HG02571 (cell line): Measurements from ENCODE around the gene UROC1.

Experiments used
- ATAC-seq: cut with Tn5 transposase; IDR thresholded peaks from one replicate; pipeline ENCODE4 v1.9.1; 2021; ENCODE audit warnings: mild to moderate bottlenecking, moderate library complexity; ENCODE audit not compliant: unreplicated experiment

UROC1 gene

GRCh38 chr3:126446301-126446700 is 71.3 kb downstream of the UROC1 start:
- ATAC-seq, result no peak

- no peak for ATAC-seq
These were observed 72.1 kb downstream of the UROC1 start for GRCh38 chr3:126445506-126445905.

- no peak for ATAC-seq
These were observed 74.7 kb downstream of the UROC1 start for GRCh38 chr3:126442856-126443242.

GRCh38 chr3:126442094-126442855 is 75.3 kb downstream of the UROC1 start:
- no peak for ATAC-seq

GRCh38 chr3:126441256-126441880 is 76.2 kb downstream of the UROC1 start:
- no peak for ATAC-seq

- no peak for ATAC-seq
These were observed 76.9 kb downstream of the UROC1 start for GRCh38 chr3:126440709-126440995.

- no peak for ATAC-seq
These were observed 77.4 kb downstream of the UROC1 start for GRCh38 chr3:126439968-126440708.

- ATAC-seq, result no peak
These were observed 78.1 kb downstream of the UROC1 start for GRCh38 chr3:126439346-126439967.

GRCh38 chr3:126438746-126439145 is 78.8 kb downstream of the UROC1 start:
- ATAC-seq, result no peak

GRCh38 chr3:126438186-126438585 is 79.4 kb downstream of the UROC1 start:
- ATAC-seq, result no peak

- ATAC-seq, result no peak
These were observed 80.5 kb downstream of the UROC1 start for GRCh38 chr3:126436826-126437717.

GRCh38 chr3:126435456-126436315 is 81.9 kb downstream of the UROC1 start:
- no peak for ATAC-seq

- no peak for ATAC-seq
These were observed 82.6 kb downstream of the UROC1 start for GRCh38 chr3:126434931-126435411.

GRCh38 chr3:126434264-126434590 is 83.3 kb downstream of the UROC1 start:
- ATAC-seq, result no peak

- no peak for ATAC-seq
These were observed 83.9 kb downstream of the UROC1 start for GRCh38 chr3:126433496-126434263.

- no peak for ATAC-seq
These were observed 84.5 kb downstream of the UROC1 start for GRCh38 chr3:126433105-126433430.

GRCh38 chr3:126432361-126433104 is 85.0 kb downstream of the UROC1 start:
- no peak for ATAC-seq
